HG03280 (cell line): ENCODE measurements around the gene PTPRH.

Experiments
- ATAC-seq: cut with Tn5 transposase; IDR thresholded peaks from one replicate; pipeline ENCODE4 v1.9.1; 2021; ENCODE audit warnings: mild to moderate bottlenecking, moderate library complexity; ENCODE audit not compliant: unreplicated experiment

PTPRH gene

GRCh38 chr19:55134736-55135135, 74.6 kb downstream of the PTPRH start:
- ATAC-seq = no peak

GRCh38 chr19:55133639-55134444, 75.5 kb downstream of the PTPRH start:
- ATAC-seq = no peak

GRCh38 chr19:55132453-55133129, 76.7 kb downstream of the PTPRH start:
- no peak for ATAC-seq

GRCh38 chr19:55131421-55131820, 77.9 kb downstream of the PTPRH start:
- no peak for ATAC-seq
